HEK293T (cell line): ENCODE data around the gene ITGB5.

Source experiments
- CTCF ChIA-PET: fragments of 350-600 bp; formaldehyde crosslinking; extraction: SDS; loops from one replicate; lab custom pipeline; 2021; ENCODE audit warnings: antibody characterized with exemption, inconsistent platforms; lab: Yijun Ruan, JAX
- POLR2A ChIA-PET: fragments of 350-600 bp; formaldehyde crosslinking; extraction: SDS; loops from one replicate; lab custom pipeline; 2020; ENCODE audit warnings: antibody characterized with exemption, inconsistent platforms; lab: Yijun Ruan, JAX
- DNase-seq: peaks from one replicate; pipeline ENCODE4 v3.0.0; 2012; ENCODE audit warnings: mixed read lengths; ENCODE audit errors: extremely low spot score
- ARNT ChIP-seq: fragments of 450-650 bp; IDR thresholded peaks from 2 replicates; pipeline ENCODE4 v1.6.1; 2017; ENCODE audit warnings: mild to moderate bottlenecking
- BHLHE40 ChIP-seq: fragments of 450-650 bp; IDR thresholded peaks from 2 replicates; pipeline ENCODE4 v1.6.1; 2016; ENCODE audit warnings: mild to moderate bottlenecking, moderate library complexity, borderline replicate concordance
- CTBP1 ChIP-seq: fragments of 450-650 bp; IDR thresholded peaks from 2 replicates; pipeline ENCODE4 v1.6.1; 2016; ENCODE audit warnings: borderline replicate concordance
- ELF4 ChIP-seq: fragments of 450-650 bp; IDR thresholded peaks from 2 replicates; pipeline ENCODE4 v1.6.1; 2017; ENCODE audit warnings: antibody characterized with exemption
- FOXA1 ChIP-seq: fragments of 450-650 bp; IDR thresholded peaks from 2 replicates; pipeline ENCODE4 v1.6.1; 2016; ENCODE audit warnings: mild to moderate bottlenecking
- FOXK2 ChIP-seq: fragments of 450-650 bp; IDR thresholded peaks from 2 replicates; pipeline ENCODE4 v1.6.1; 2016; ENCODE audit warnings: mild to moderate bottlenecking
- FOXM1 ChIP-seq: fragments of 450-650 bp; IDR thresholded peaks from 2 replicates; pipeline ENCODE4 v1.6.1; 2017; ENCODE audit warnings: mild to moderate bottlenecking, borderline replicate concordance
- HDGF ChIP-seq: fragments of 450-650 bp; IDR thresholded peaks from 2 replicates; pipeline ENCODE4 v1.6.1; 2017; ENCODE audit warnings: antibody characterized with exemption, borderline replicate concordance
- L3MBTL2 ChIP-seq: fragments of 450-650 bp; conservative IDR thresholded peaks from 2 replicates; pipeline ENCODE4 v1.6.1; 2016; ENCODE audit warnings: mild to moderate bottlenecking
- LEF1 ChIP-seq: fragments of 450-650 bp; IDR thresholded peaks from 2 replicates; pipeline ENCODE4 v1.6.1; 2017; ENCODE audit warnings: mild to moderate bottlenecking, borderline replicate concordance
- NFRKB ChIP-seq: fragments of 450-650 bp; IDR thresholded peaks from 2 replicates; pipeline ENCODE4 v1.6.1; 2016; ENCODE audit warnings: mild to moderate bottlenecking, moderate library complexity
- PKNOX1 ChIP-seq: fragments of 450-650 bp; IDR thresholded peaks from 2 replicates; pipeline ENCODE4 v1.6.1; 2016
- SP1 ChIP-seq: fragments of 450-650 bp; IDR thresholded peaks from 2 replicates; pipeline ENCODE4 v1.6.1; 2017
- SUZ12 ChIP-seq: fragments of 450-650 bp; IDR thresholded peaks from 2 replicates; pipeline ENCODE4 v1.6.1; 2016; ENCODE audit warnings: mild to moderate bottlenecking
- TARDBP ChIP-seq: fragments of 450-650 bp; IDR thresholded peaks from 2 replicates; pipeline ENCODE4 v1.6.1; 2016
- ZNF384 ChIP-seq: fragments of 450-650 bp; IDR thresholded peaks from 2 replicates; pipeline ENCODE4 v1.6.1; 2016

The ITGB5 gene

DNA sequence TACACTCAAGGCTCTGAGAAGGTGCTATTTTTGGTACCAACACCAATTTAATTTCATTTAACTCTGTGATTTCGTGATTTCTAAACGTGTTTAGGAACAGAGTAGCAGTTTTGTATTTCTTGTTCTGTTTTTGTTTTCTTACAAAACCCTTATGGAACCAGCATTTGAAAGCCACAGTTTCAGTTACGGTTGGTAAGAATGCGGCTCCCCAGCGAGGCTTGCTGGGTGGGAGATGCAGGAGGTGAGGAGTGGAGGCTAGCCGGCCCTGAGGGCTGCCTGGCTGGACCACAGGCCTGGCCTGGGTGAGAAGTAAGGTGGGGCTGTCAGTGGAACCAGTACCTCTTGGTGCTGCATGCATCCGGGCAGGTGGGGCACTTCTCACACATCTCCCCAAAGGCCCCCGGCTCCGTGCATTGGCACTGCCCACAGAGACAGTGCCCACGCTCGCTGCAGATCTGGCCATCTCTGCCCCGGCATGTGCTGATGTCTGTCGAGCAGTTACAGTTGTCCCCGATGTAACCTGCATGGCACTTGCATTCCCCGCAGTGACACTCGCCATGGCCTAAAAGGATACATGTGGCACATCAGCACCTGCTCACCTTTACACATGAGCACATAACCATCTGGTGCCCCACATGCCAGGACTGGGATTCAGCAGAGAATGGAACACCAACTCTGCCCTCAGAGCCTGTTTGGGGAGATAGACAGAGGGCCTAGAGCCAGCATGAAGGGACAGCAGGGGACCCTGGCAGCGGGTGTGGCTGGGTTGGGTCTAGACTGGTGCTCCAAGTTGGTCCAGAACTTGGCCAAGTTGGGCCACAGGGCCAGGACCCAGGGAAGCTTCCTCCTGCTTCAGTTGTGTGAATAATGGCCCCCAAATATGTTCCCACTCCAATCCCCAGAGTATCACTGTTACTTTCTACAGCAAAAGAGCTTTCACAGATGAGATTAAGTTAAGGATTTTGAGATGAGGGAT is 113.5 kb downstream of the ITGB5 start:
- ChIA-PET CTCF (no interaction called here), POLR2A (no interaction called here)
- TF ChIP-seq BHLHE40 (no peak), LEF1 (no peak), FOXM1 (no peak), NFRKB (no peak), ELF4 (no peak), SP1 (no peak)
- no peak for DNase-seq

DNA sequence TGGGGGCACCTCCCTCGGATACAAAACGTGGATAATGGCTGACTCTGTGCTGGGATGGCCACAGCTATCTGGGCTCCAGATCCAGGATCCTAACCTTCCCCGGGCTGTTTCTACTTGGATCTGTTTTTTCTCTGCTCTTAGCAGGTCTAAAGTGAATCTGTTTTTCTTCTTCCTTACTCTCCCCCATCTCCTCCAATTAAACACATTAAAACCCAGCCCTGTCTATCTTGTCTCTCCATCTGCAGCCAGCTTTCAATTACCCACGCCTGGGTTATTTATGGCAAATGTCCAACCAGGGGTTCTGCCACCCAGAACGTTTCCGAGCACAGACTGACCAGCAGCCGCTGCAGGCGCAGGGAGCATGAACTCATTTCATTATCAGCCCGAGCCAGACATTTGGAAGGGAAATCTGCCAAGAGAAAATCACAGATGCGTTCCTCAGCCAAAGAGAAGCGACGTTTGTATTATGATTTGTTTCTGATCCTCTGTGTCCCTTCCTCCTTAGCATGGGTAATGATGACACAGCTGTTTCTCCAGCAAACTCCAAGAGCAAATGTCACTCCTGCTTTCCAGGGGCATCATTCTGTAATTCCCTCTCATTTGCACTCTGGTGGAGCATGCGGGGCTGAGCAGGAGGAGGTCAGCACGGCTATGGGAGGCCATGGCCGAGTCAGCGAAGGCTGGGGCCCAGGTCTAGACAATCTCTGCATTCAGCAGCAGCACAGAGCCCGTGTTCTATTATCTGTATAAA is 114.9 kb downstream of the ITGB5 start:
- TF ChIP-seq PKNOX1 = no peak
- TF ChIP-seq ZNF384 = no peak
- no peak for DNase-seq
- CTCF ChIA-PET = interaction anchor here (0.6 to 1.4 kb wide), 3 partner anchors 11 to 433 kb away, joined by 4 to 8 read pairs (median 5); no protein-coding TSS in a partner anchor
- POLR2A ChIA-PET = no interaction called here

DNA sequence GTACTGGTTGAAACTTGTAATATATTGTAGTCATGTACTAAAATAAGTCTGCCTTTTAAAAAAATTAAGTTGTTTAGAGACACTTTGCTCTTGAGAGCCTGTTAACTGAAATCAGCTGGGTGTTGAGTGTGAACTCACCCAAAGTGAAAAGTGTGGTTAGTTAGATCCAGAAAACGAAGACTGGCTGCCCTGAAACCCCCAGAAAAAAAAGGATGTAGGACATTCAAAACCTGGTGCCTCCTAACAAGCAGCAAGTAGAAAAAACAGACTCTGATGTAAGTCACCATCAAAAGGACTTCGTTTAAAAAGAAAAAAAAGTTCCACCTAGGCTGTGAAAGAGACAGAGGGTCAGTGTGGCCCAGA is 116.1 kb downstream of the ITGB5 start:
- no peak for TF ChIP-seq BHLHE40
- no peak for TF ChIP-seq TARDBP
- no peak for TF ChIP-seq ELF4
- TF ChIP-seq CTBP1 = no peak
- TF ChIP-seq LEF1 = no peak
- TF ChIP-seq FOXK2 = no peak
- TF ChIP-seq FOXA1 = no peak
- TF ChIP-seq ZNF384 = no peak
- TF ChIP-seq PKNOX1 = no peak
- TF ChIP-seq L3MBTL2 = no peak
- TF ChIP-seq SP1 = no peak
- TF ChIP-seq NFRKB = no peak
- TF ChIP-seq ARNT = no peak
- no peak for TF ChIP-seq SUZ12
- no peak for TF ChIP-seq FOXM1
- TF ChIP-seq HDGF = no peak
- POLR2A ChIA-PET = no interaction called here
- CTCF ChIA-PET = interaction anchor here (0.7 to 1.4 kb wide), 6 partner anchors 10 to 131 kb away, joined by 3 to 8 read pairs (median 4); no protein-coding TSS in a partner anchor
- DNase-seq = no peak

GRCh38 chr3:124770336-124771082 is 116.7 kb downstream of the ITGB5 start:
- peak; percentile 23 for DNase-seq
- CTCF ChIA-PET = interaction anchor here (0.7 to 1.4 kb wide), 5 partner anchors 10 to 132 kb away, joined by 3 to 8 read pairs (median 4); no protein-coding TSS in a partner anchor
- no peak for TF ChIP-seq ELF4
- no peak for TF ChIP-seq CTBP1
- TF ChIP-seq BHLHE40 = no peak
- TF ChIP-seq LEF1 = no peak
- no peak for TF ChIP-seq ARNT
- TF ChIP-seq FOXA1 = no peak
- TF ChIP-seq TARDBP = no peak
- POLR2A ChIA-PET = no interaction called here

DNA sequence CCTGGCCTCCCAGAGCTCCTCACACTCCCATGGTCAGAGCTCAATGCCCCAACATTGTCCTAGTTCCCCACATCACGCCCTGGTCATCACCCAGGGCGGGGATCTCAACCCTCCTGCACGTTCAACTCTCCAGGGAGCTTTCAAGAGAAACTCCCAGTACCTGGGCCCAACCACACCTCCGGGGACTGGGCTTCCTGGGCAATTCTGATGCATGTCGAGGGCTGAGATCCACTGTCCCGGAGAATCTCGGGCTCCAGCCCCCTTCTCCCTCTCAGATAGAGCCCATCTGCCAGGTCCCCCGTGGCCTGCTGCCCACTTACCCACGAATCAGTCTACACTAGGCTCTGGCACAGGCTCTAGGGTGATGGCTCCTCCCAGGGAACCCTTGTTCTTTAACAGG is 117.7 kb downstream of the ITGB5 start:
- POLR2A ChIA-PET = no interaction called here
- no peak for TF ChIP-seq L3MBTL2
- no peak for TF ChIP-seq SUZ12
- TF ChIP-seq FOXK2 = no peak
- no peak for TF ChIP-seq PKNOX1
- TF ChIP-seq HDGF = no peak
- TF ChIP-seq NFRKB = no peak
- no peak for TF ChIP-seq FOXM1
- no peak for TF ChIP-seq LEF1
- no peak for TF ChIP-seq ARNT
- TF ChIP-seq ZNF384 = no peak
- TF ChIP-seq FOXA1 = no peak
- TF ChIP-seq BHLHE40 = no peak
- no peak for TF ChIP-seq SP1
- TF ChIP-seq CTBP1 = no peak
- TF ChIP-seq ELF4 = no peak
- TF ChIP-seq TARDBP = no peak
- no peak for DNase-seq
- CTCF ChIA-PET = interaction anchor here (1.0 to 1.3 kb wide), 3 partner anchors 9 to 137 kb away, joined by 3 to 6 read pairs (median 4); no protein-coding TSS in a partner anchor
